Keratinocyte (primary cell): ENCODE results near the gene TNNT2. TPM values are rescaled to one million over a fixed set of nuclear protein-coding genes. Genes with fewer than 3 reads are reported as not detected.
A peak's percentile ranks its signal among the peaks of the same experiment; 100 is the strongest.

Experiments used
- DNase-seq: peaks from one replicate; pipeline ENCODE4 v3.0.0-alpha.2; 2011; ENCODE audit warnings: low read depth, missing footprints, low spot score
- FAIRE-seq: peaks from 2 replicates; lab custom pipeline; 2011; peaks lifted over from hg19 to GRCh38; lab: Jason Lieb, UNC
- H2AFZ ChIP-seq: 2 replicates; pipeline ENCODE4 v1.6.0; 2012; ENCODE audit warnings: low read length, control low read depth, inconsistent platforms; ENCODE audit not compliant: control insufficient read depth
- H3K27ac ChIP-seq: 2 replicates; pipeline ENCODE4 v1.5.1; 2011; ENCODE audit warnings: low read length; ENCODE audit not compliant: control insufficient read depth, insufficient read depth
- H3K27me3 ChIP-seq: 3 replicates; pipeline ENCODE4 v1.6.0; 2011; ENCODE audit warnings: low read length; ENCODE audit not compliant: control insufficient read depth, insufficient read depth; ENCODE audit errors: extremely low read depth
- H3K36me3 ChIP-seq, 2 experiments: 2 replicates in 1 of 2; 3 replicates in 1 of 2; pipeline ENCODE4 v1.5.1; 2011; ENCODE audit warnings: low read length in 2 of 2, mild to moderate bottlenecking in 1 of 2; ENCODE audit not compliant: control insufficient read depth in 2 of 2, insufficient read depth in 2 of 2; ENCODE audit errors: extremely low read depth in 1 of 2
- H3K4me1 ChIP-seq: 3 replicates; pipeline ENCODE4 v1.5.1; 2011; ENCODE audit warnings: low read length; ENCODE audit not compliant: control insufficient read depth, insufficient read depth; ENCODE audit errors: extremely low read depth
- H3K4me2 ChIP-seq: 3 replicates; pipeline ENCODE4 v1.6.0; 2011; ENCODE audit warnings: low read depth, low read length; ENCODE audit not compliant: control insufficient read depth, insufficient read depth; ENCODE audit errors: extremely low read depth
- H3K4me3 ChIP-seq, 3 experiments: fragments of 200-600 bp in 1 of 3; sonication (generic) in 1 of 3; 2 replicates in 2 of 3; 3 replicates in 1 of 3; pipeline ENCODE4 v1.5.1; 2011 to 2016; ENCODE audit warnings: low read length in 3 of 3, mild to moderate bottlenecking in 3 of 3, control low read depth in 2 of 3, inconsistent platforms in 1 of 3, low read depth in 1 of 3, mixed read lengths in 1 of 3, mixed run types in 1 of 3, moderate library complexity in 1 of 3; ENCODE audit not compliant: control insufficient read depth in 2 of 3, insufficient read depth in 2 of 3; ENCODE audit errors: extremely low read depth in 1 of 3
- H3K79me2 ChIP-seq: 2 replicates; pipeline ENCODE4 v1.6.0; 2012; ENCODE audit warnings: low read length; ENCODE audit not compliant: control insufficient read depth, insufficient read depth
- H3K9ac ChIP-seq: 3 replicates; pipeline ENCODE4 v1.6.0; 2011; ENCODE audit warnings: low read length; ENCODE audit not compliant: control insufficient read depth, insufficient read depth; ENCODE audit errors: extremely low read depth
- H3K9me1 ChIP-seq: 3 replicates; pipeline ENCODE4 v1.6.0; 2011; ENCODE audit warnings: low read length; ENCODE audit not compliant: control insufficient read depth, insufficient read depth; ENCODE audit errors: extremely low read depth
- H3K9me3 ChIP-seq: 2 replicates; pipeline ENCODE4 v1.5.1; 2012; ENCODE audit warnings: low read depth, low read length; ENCODE audit not compliant: control insufficient read depth
- H4K20me1 ChIP-seq: 3 replicates; pipeline ENCODE4 v1.6.0; 2011; ENCODE audit warnings: low read length; ENCODE audit not compliant: control insufficient read depth, insufficient read depth; ENCODE audit errors: extremely low read depth
- CTCF ChIP-seq, 3 experiments: IDR thresholded peaks in 1 of 3; conservative IDR thresholded peaks in 1 of 3; optimal IDR thresholded peaks in 1 of 3; 2 replicates in 2 of 3; 3 replicates in 1 of 3; pipeline versions ENCODE3 to v1.5.1; 2011; ENCODE audit warnings: low read length in 3 of 3, mild to moderate bottlenecking in 3 of 3, moderate library complexity in 2 of 3, control low read depth in 1 of 3, inconsistent platforms in 1 of 3; ENCODE audit not compliant: insufficient read depth in 2 of 3; ENCODE audit errors: extremely low read depth in 1 of 3
- EZH2 ChIP-seq: IDR thresholded peaks from one replicate; pipeline ENCODE4 v1.6.1; 2012; ENCODE audit warnings: inconsistent platforms, mild to moderate bottlenecking, low read length, moderate library complexity
- dilution Hi-C: fragments of 300-500 bp; cut with MboI; formaldehyde crosslinking; loops from one replicate; pipeline ENCODE4 v1.7.0; 2020; ENCODE audit warnings: low sequenced_read_pairs; ENCODE audit not compliant: extremely low pct_ligation_motif_present
- polyA plus RNA-seq, 5 experiments: library from polyadenylated mRNA; depleted of rRNA in 3 of 5; stranded (reverse) in 3 of 5; stranded (forward) in 1 of 5; unstranded in 1 of 5; fragments of >200 nt; gene quantifications; 1 replicate in 1 of 5; 2 replicates in 3 of 5; 3 replicates in 1 of 5; pipeline versions ENCODE4 v1.2.1 to v1.2.3, GENCODE V29; 2011 to 2012; ENCODE audit warnings: missing spikeins in 2 of 5, low read depth in 1 of 5, low replicate concordance in 1 of 5

Gene TNNT2
- polyA plus RNA-seq, 1 donor (not counting 4 experiments of a cell fraction or from before 2014, with no cell fraction given): 1.4 TPM

GRCh38 chr1:201378804-201379203 is 1.3 kb upstream of the TNNT2 start:
- peaks cover 3% of the 10 kb centered on the region for H4K20me1 ChIP-seq
- peaks cover 26% of the 10 kb centered on the region for H3K27me3 ChIP-seq
- TF ChIP-seq CTCF (optimal IDR thresholded peaks at IDR 0.05 in 1 of 3, IDR thresholded peaks at IDR 0.05 in 1 of 3, conservative IDR thresholded peaks at IDR 0.05 in 1 of 3; ENCODE audit: extremely low read depth in 1 of 3, insufficient read depth in 2 of 3, low read length in 3 of 3): no peak
- TF ChIP-seq EZH2: no peak
- no peak overlapping the region for H3K4me3 ChIP-seq
- H3K9ac ChIP-seq: no peak overlapping the region
- DNase-seq: no peak
- H3K4me1 ChIP-seq: peaks cover 5% of the 10 kb centered on the region
- H3K9me3 ChIP-seq: no peaks in the 10 kb centered on the region
- dilution Hi-C loops: no loop called here
- no peak overlapping the region for H2AFZ ChIP-seq
- no peak for FAIRE-seq
- H3K4me2 ChIP-seq: no peak overlapping the region
- no peaks in the 10 kb centered on the region for H3K9me1 ChIP-seq
- H3K79me2 ChIP-seq: no peaks in the 10 kb centered on the region
- no peak overlapping the region for H3K27ac ChIP-seq
- H3K36me3 ChIP-seq: peaks cover 19 to 25% of the 10 kb centered on the region in 2 experiments

GRCh38 chr1:201376464-201377374 is 761 bp downstream of the TNNT2 start:
- H3K27me3 ChIP-seq: peaks cover 44% of the 10 kb centered on the region
- no peak overlapping the region for H3K27ac ChIP-seq
- DNase-seq: no peak
- dilution Hi-C loops: no loop called here
- peaks cover 5 to 8% of the 10 kb centered on the region in 2 experiments for H3K36me3 ChIP-seq
- H3K4me3 ChIP-seq: no peak overlapping the region
- no peak overlapping the region for H3K4me2 ChIP-seq
- H3K9me1 ChIP-seq: no peaks in the 10 kb centered on the region
- H3K9ac ChIP-seq: no peak overlapping the region
- peaks cover 2% of the 10 kb centered on the region for H4K20me1 ChIP-seq
- H3K9me3 ChIP-seq: no peaks in the 10 kb centered on the region
- FAIRE-seq: peak; percentile 81
- no peaks in the 10 kb centered on the region for H3K79me2 ChIP-seq
- no peak for TF ChIP-seq EZH2
- peak; percentile 75 to 82 (median 80) for TF ChIP-seq CTCF (optimal IDR thresholded peaks at IDR 0.05 in 1 of 3, IDR thresholded peaks at IDR 0.05 in 1 of 3, conservative IDR thresholded peaks at IDR 0.05 in 1 of 3; ENCODE audit: extremely low read depth in 1 of 3, insufficient read depth in 2 of 3, low read length in 3 of 3)
- no peak overlapping the region for H2AFZ ChIP-seq
- no peaks in the 10 kb centered on the region for H3K4me1 ChIP-seq
